HG03135 (cell line): ENCODE measurements around the gene NSD2.
"Not testable (repeated sequence)": the region's sequence is repeated elsewhere in the genome, so short reads cannot be mapped to it uniquely, and the experiment has no call there.

Experiments
- ATAC-seq: cut with Tn5 transposase; IDR thresholded peaks from one replicate; pipeline ENCODE4 v1.9.1; 2021; ENCODE audit warnings: mild to moderate bottlenecking, moderate library complexity; ENCODE audit not compliant: unreplicated experiment

Gene NSD2

GRCh38 chr4:2031161-2031560, 160.0 kb downstream of the NSD2 start:
- not testable (repeated sequence) for ATAC-seq
